ENCODE data around the gene LRRFIP2.

DNA sequence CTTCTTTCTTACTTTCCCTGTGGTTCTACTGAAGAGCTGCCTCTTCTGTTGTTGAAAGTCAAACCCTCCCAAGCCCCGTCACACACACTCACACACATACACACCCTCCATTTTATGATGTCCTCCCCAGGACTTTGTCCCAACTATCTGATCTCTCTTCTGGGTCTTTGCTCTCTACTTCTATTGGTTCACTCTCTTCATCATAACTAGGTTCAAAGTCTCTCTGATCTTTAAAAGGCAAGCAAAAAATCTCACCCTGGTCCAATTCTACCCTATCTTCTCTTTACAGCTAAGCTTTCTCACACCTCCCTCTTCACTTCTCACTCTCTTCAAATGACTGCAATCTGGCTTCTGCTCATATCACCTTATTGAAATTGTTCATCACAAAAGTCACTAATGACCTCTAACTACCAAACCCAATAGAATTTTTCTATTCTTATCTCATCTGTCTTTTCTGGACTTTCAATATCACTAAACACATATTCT is 34.8 kb downstream of the LRRFIP2 start:
- TF ChIP-seq CTCF (IDR thresholded peaks at IDR 0.05): no peak
- TF ChIP-seq ZFX (IDR thresholded peaks at IDR 0.05; ENCODE audit: borderline replicate concordance): no peak

Measured in 22Rv1 (cell line).